HG02938 (cell line): ENCODE results near the gene EFHC1.
"Not testable (repeated sequence)": the region's sequence is repeated elsewhere in the genome, so short reads cannot be mapped to it uniquely, and the experiment has no call there.

ENCODE experiments used
- ATAC-seq: cut with Tn5 transposase; IDR thresholded peaks from one replicate; pipeline ENCODE4 v1.9.1; 2021; ENCODE audit warnings: mild to moderate bottlenecking, moderate library complexity; ENCODE audit not compliant: unreplicated experiment

The EFHC1 gene

GRCh38 chr6:52399511-52400312 is 20.4 kb upstream of the EFHC1 start:
- ATAC-seq: peak; percentile 48

GRCh38 chr6:52400313-52401041 is 19.7 kb upstream of the EFHC1 start:
- ATAC-seq: no peak

GRCh38 chr6:52403086-52403485 is 17.1 kb upstream of the EFHC1 start:
- no peak for ATAC-seq

GRCh38 chr6:52403627-52404026 is 16.5 kb upstream of the EFHC1 start:
- no peak for ATAC-seq

GRCh38 chr6:52405243-52405642 is 14.9 kb upstream of the EFHC1 start:
- ATAC-seq: no peak

GRCh38 chr6:52407467-52407866 is 12.7 kb upstream of the EFHC1 start:
- no peak for ATAC-seq

- no peak for ATAC-seq
Observed at GRCh38 chr6:52409499-52409898, 10.6 kb upstream of the EFHC1 start.

GRCh38 chr6:52410979-52411378 is 9.2 kb upstream of the EFHC1 start:
- ATAC-seq: no peak

GRCh38 chr6:52411911-52412310 is 8.2 kb upstream of the EFHC1 start:
- no peak for ATAC-seq

- no peak for ATAC-seq
Observed at GRCh38 chr6:52415333-52415732, 4.8 kb upstream of the EFHC1 start.

GRCh38 chr6:52415917-52416628 is 4.1 kb upstream of the EFHC1 start:
- no peak for ATAC-seq

- ATAC-seq: no peak
Observed at GRCh38 chr6:52416629-52417151, 3.5 kb upstream of the EFHC1 start.

- ATAC-seq: no peak
Observed at GRCh38 chr6:52417675-52418111, 2.4 kb upstream of the EFHC1 start.

GRCh38 chr6:52418606-52419005 is 1.5 kb upstream of the EFHC1 start:
- no peak for ATAC-seq

GRCh38 chr6:52420668-52421358 is 671 bp downstream of the EFHC1 start:
- ATAC-seq: no peak

- ATAC-seq: no peak
Observed at GRCh38 chr6:52422156-52422555, 2.0 kb downstream of the EFHC1 start.

GRCh38 chr6:52423448-52423847 is 3.3 kb downstream of the EFHC1 start:
- ATAC-seq: no peak

- ATAC-seq: no peak
Observed at GRCh38 chr6:52423971-52424381, 3.8 kb downstream of the EFHC1 start.

GRCh38 chr6:52424513-52424912 is 4.4 kb downstream of the EFHC1 start:
- no peak for ATAC-seq

- ATAC-seq: peak; percentile 59
Observed at GRCh38 chr6:52426667-52427066, 6.5 kb downstream of the EFHC1 start.

GRCh38 chr6:52433294-52433693 is 13.2 kb downstream of the EFHC1 start:
- ATAC-seq: not testable (repeated sequence)
